ENCODE results near the gene COLGALT1. TPM values are rescaled to one million over a fixed set of nuclear protein-coding genes. Genes with fewer than 3 reads are reported as not detected.
A peak's percentile ranks its signal among the peaks of the same experiment; 100 is the strongest.

Gene COLGALT1
- total and polyA plus RNA-seq, 9 of the 15 experiments (the other 6 are each of a cell fraction or from before 2014, with no cell fraction given), result 4.9 to 119 (median 82.6) TPM

- TF ChIP-seq HINFP (tag; conservative IDR thresholded peaks at IDR 0.05; ENCODE audit: low read depth) (no peak), NR1H2 (CRISPR knock-in tag; IDR thresholded peaks at IDR 0.05) (0 out of 2 replicates have a peak, but pooled peaks have one; percentile 83), XRCC4 (IDR thresholded peaks at IDR 0.05; ENCODE audit: extremely low read depth, insufficient read depth, insufficient read length) (no peak), BACH1 (tag; IDR thresholded peaks at IDR 0.05) (no peak), TAF9B (IDR thresholded peaks at IDR 0.05; ENCODE audit: partially characterized antibody) (no peak), ZHX1 (conservative IDR thresholded peaks at IDR 0.05; ENCODE audit: low read length) (no peak), FIP1L1 (IDR thresholded peaks at IDR 0.05; ENCODE audit: low read depth, low read length, poor library complexity, severe bottlenecking) (peak; percentile 55), E2F6 (IDR thresholded peaks at IDR 0.05; ENCODE audit: borderline replicate concordance in 1 of 2, extremely low read depth in 1 of 2, insufficient read depth in 1 of 2, insufficient read length in 1 of 2, low read depth in 1 of 2, low read length in 1 of 2, poor library complexity in 1 of 2, severe bottlenecking in 1 of 2) (peak; percentile 85 to 86), ARID2 (IDR thresholded peaks at IDR 0.05) (no peak), TRIM24 (IDR thresholded peaks at IDR 0.05) (peak in 1 of 2 experiments; percentile 78; a peak in 2 of 4 replicates), ZNF212 (CRISPR knock-in tag; IDR thresholded peaks at IDR 0.05) (no peak), DPF2 (IDR thresholded peaks at IDR 0.05) (no peak), SNRNP70 (optimal IDR thresholded peaks at IDR 0.05; ENCODE audit: low read depth, low read length) (no peak), ZNF165 (CRISPR knock-in tag; IDR thresholded peaks at IDR 0.05; ENCODE audit: borderline replicate concordance) (no peak), THRAP3 (IDR thresholded peaks at IDR 0.05; ENCODE audit: borderline replicate concordance) (no peak), FOXM1 (IDR thresholded peaks at IDR 0.05; ENCODE audit: low read depth) (no peak), FOXM1 (CRISPR knock-in tag; IDR thresholded peaks at IDR 0.05; ENCODE audit: low read depth) (peak; percentile 84; the same call in 1 of the 2 replicates), PRMT5 (CRISPR knock-in tag; IDR thresholded peaks at IDR 0.05) (no peak), HDGF (IDR thresholded peaks at IDR 0.05) (0 out of 2 replicates have a peak, but pooled peaks have one; percentile 50), ETV5 (CRISPR knock-in tag; IDR thresholded peaks at IDR 0.05; ENCODE audit: low read depth) (peak; percentile 21; the same call in 1 of the 2 replicates), HES1 (IDR thresholded peaks at IDR 0.05; ENCODE audit: low read depth) (no peak), ZNF717 (CRISPR knock-in tag; IDR thresholded peaks at IDR 0.05) (no peak)
These were observed 43.5 kb upstream of the COLGALT1 start (continued) for GRCh38 chr19:17511724-17512573.

All from K562 (cell line).